HepG2 (cell line): ENCODE results near the gene LACTBL1. TPM values are rescaled to one million over a fixed set of nuclear protein-coding genes. Genes with fewer than 3 reads are reported as not detected.
A peak's percentile ranks its signal among the peaks of the same experiment; 100 is the strongest.

Experiments used
- AGO2 ChIP-seq: fragments of 200-400 bp; formaldehyde crosslinking; optimal IDR thresholded peaks from 2 replicates; pipeline ENCODE3; 2017; ENCODE audit warnings: mild to moderate bottlenecking, low read depth, low read length, moderate library complexity
- ATF4 ChIP-seq, 2 experiments: fragments of 450-650 bp in 1 of 2; sonication (generic) in 1 of 2; formaldehyde crosslinking; IDR thresholded peaks; 2 replicates each; pipeline versions ENCODE4 v1.5.0 to v1.8.0; 2020 to 2022; ENCODE audit warnings: mild to moderate bottlenecking in 1 of 2, missing genetic modification reagents in 1 of 2
- CCDC6 ChIP-seq: sonication (generic); formaldehyde crosslinking; IDR thresholded peaks from 2 replicates; pipeline ENCODE4 v1.8.1; 2022; ENCODE audit warnings: mild to moderate bottlenecking, missing genetic modification reagents, moderate library complexity
- CREM ChIP-seq, 2 experiments: sonication (generic) in 1 of 2; formaldehyde crosslinking in 1 of 2; IDR thresholded peaks; 2 replicates each; pipeline versions ENCODE4 v1.4.0 to v1.6.1; 2016 to 2020; ENCODE audit warnings: antibody characterized with exemption in 1 of 2, mild to moderate bottlenecking in 1 of 2, missing genetic modification reagents in 1 of 2
- EEA1 ChIP-seq: sonication (generic); formaldehyde crosslinking; IDR thresholded peaks from 2 replicates; pipeline ENCODE4 v1.5.1; 2020; ENCODE audit warnings: mild to moderate bottlenecking, missing genetic modification reagents, borderline replicate concordance
- GATA4 ChIP-seq: sonication (generic); IDR thresholded peaks from 2 replicates; pipeline ENCODE4 v1.6.1; 2016; ENCODE audit warnings: antibody characterized with exemption, low read depth, borderline replicate concordance
- IRF9 ChIP-seq: sonication (generic); formaldehyde crosslinking; IDR thresholded peaks from 2 replicates; pipeline ENCODE4 v1.8.0; 2022; ENCODE audit warnings: missing genetic modification reagents, mild to moderate bottlenecking, borderline replicate concordance
- NFE2L2 ChIP-seq: fragments of 150-350 bp; IDR thresholded peaks from 2 replicates; pipeline ENCODE4 v1.6.1; 2014; ENCODE audit warnings: low read length
- RARG ChIP-seq: sonication (generic); formaldehyde crosslinking; IDR thresholded peaks from 2 replicates; pipeline ENCODE4 v1.4.0; 2020; ENCODE audit warnings: low read depth, mild to moderate bottlenecking, missing genetic modification reagents
- RXRB ChIP-seq: IDR thresholded peaks from 2 replicates; pipeline ENCODE4 v1.6.1; 2016; ENCODE audit warnings: borderline replicate concordance, missing genetic modification reagents, missing compliant biosample characterization
- ZBTB33 ChIP-seq: sonication (generic); formaldehyde crosslinking; IDR thresholded peaks from 2 replicates; pipeline ENCODE4 v1.4.0; 2020; ENCODE audit warnings: missing genetic modification reagents
- ZBTB49 ChIP-seq: sonication (generic); formaldehyde crosslinking; IDR thresholded peaks from 2 replicates; pipeline ENCODE4 v1.4.0; 2020; ENCODE audit warnings: missing genetic modification reagents, borderline replicate concordance
- ZNF230 ChIP-seq: sonication (generic); formaldehyde crosslinking; IDR thresholded peaks from 2 replicates; pipeline ENCODE4 v1.4.0; 2020; ENCODE audit warnings: mild to moderate bottlenecking, missing genetic modification reagents
- ZNF326 ChIP-seq: sonication (generic); formaldehyde crosslinking; IDR thresholded peaks from 2 replicates; pipeline ENCODE4 v1.4.0; 2020; ENCODE audit warnings: missing genetic modification reagents, borderline replicate concordance
- ZNF337 ChIP-seq: sonication (generic); formaldehyde crosslinking; IDR thresholded peaks from 2 replicates; pipeline ENCODE4 v1.5.1; 2020; ENCODE audit warnings: missing genetic modification reagents, low read depth, mild to moderate bottlenecking, borderline replicate concordance
- ZNF543 ChIP-seq: sonication (generic); formaldehyde crosslinking; IDR thresholded peaks from 2 replicates; pipeline ENCODE4 v1.4.0; 2020; ENCODE audit warnings: mild to moderate bottlenecking, missing genetic modification reagents
- ZNF687 ChIP-seq: sonication (generic); formaldehyde crosslinking; IDR thresholded peaks from 2 replicates; pipeline ENCODE4 v1.5.1; 2020; ENCODE audit warnings: mild to moderate bottlenecking, missing genetic modification reagents, moderate library complexity
- ZSCAN25 ChIP-seq: sonication (generic); formaldehyde crosslinking; IDR thresholded peaks from 2 replicates; pipeline ENCODE4 v1.8.0; 2022; ENCODE audit warnings: mild to moderate bottlenecking, missing genetic modification reagents
- polyA plus RNA-seq, 8 experiments: library from polyadenylated mRNA; depleted of rRNA in 3 of 8; stranded (reverse) in 7 of 8; unstranded in 1 of 8; fragments of >200 nt; fragmentation: Illumina TruSeq in 4 of 8; extraction: Trizol in 4 of 8; gene quantifications; 2 replicates each; pipeline versions ENCODE4 v1.2.1 to v1.2.3, GENCODE V29; 2011 to 2016; ENCODE audit warnings: low read depth in 4 of 8, missing spikeins in 1 of 8, mixed read lengths in 1 of 8; ENCODE audit not compliant: insufficient read depth in 1 of 8
- total RNA-seq, 5 experiments: library from RNA; depleted of rRNA; stranded (reverse); fragments of >200 nt; fragmentation: Illumina TruSeq; extraction: Trizol; gene quantifications; 2 replicates each; pipeline ENCODE4 v1.2.3, GENCODE V29; 2016; ENCODE audit warnings: low read depth in 1 of 5

LACTBL1 gene
- total and polyA plus RNA-seq, 2 of the 13 experiments (the other 11 are each of a cell fraction or from before 2014, with no cell fraction given): 0.12 to 1.3 TPM

GRCh38 chr1:22963044-22963677 lies 9.5 kb downstream of the LACTBL1 start (continued):
- TF ChIP-seq ZNF687 (CRISPR knock-in tag) (peak; percentile 88), RXRB (CRISPR knock-in tag) (no peak), EEA1 (no peak), CCDC6 (no peak), ZNF230 (CRISPR knock-in tag) (no peak; the same call in 1 of the 2 replicates), ZNF326 (CRISPR knock-in tag) (no peak), AGO2 (no peak), NFE2L2 (no peak), CREM (IDR thresholded peaks at IDR 0.05) (peak; percentile 42; the same call in 1 of the 2 replicates), CREM (CRISPR knock-in tag; IDR thresholded peaks at IDR 0.05) (no peak), ZSCAN25 (CRISPR knock-in tag) (peak; percentile 84), GATA4 (no peak), RARG (no peak), ZNF543 (CRISPR knock-in tag) (no peak), ATF4 (CRISPR knock-in tag; IDR thresholded peaks at IDR 0.05) (no peak), ZBTB49 (no peak), ZBTB33 (CRISPR knock-in tag) (no peak), IRF9 (CRISPR knock-in tag) (no peak; the same call in 1 of the 2 replicates), ZNF337 (CRISPR knock-in tag) (no peak)
